NB4 (cell line): ENCODE data around the gene STRIP1.
"Not testable (repeated sequence)": the region's sequence is repeated elsewhere in the genome, so short reads cannot be mapped to it uniquely, and the experiment has no call there.

Experiments used
- DNase-seq: peaks from one replicate; pipeline ENCODE4 v3.0.0; 2010; ENCODE audit warnings: low read depth
- H3K4me3 ChIP-seq: one replicate; pipeline ENCODE4 v1.5.1; 2011; ENCODE audit warnings: mild to moderate bottlenecking, low read depth, low read length, moderate library complexity
- CTCF ChIP-seq: IDR thresholded peaks from one replicate; pipeline ENCODE4 v1.5.1; 2012; ENCODE audit warnings: low read depth, low read length
- MYC ChIP-seq: IDR thresholded peaks from 2 replicates; pipeline ENCODE4 v1.6.1; 2011; ENCODE audit warnings: low read depth, low read length
- POLR2A ChIP-seq: IDR thresholded peaks from 2 replicates; pipeline ENCODE4 v1.6.1; 2011; ENCODE audit warnings: mild to moderate bottlenecking; ENCODE audit not compliant: insufficient read length; ENCODE audit errors: extremely low read depth
- TF ChIP-seq, protein P1 (sequence below): IDR thresholded peaks from 2 replicates; pipeline ENCODE4 v1.6.1; 2011; ENCODE audit warnings: low read depth, low read length

STRIP1 gene

DNA sequence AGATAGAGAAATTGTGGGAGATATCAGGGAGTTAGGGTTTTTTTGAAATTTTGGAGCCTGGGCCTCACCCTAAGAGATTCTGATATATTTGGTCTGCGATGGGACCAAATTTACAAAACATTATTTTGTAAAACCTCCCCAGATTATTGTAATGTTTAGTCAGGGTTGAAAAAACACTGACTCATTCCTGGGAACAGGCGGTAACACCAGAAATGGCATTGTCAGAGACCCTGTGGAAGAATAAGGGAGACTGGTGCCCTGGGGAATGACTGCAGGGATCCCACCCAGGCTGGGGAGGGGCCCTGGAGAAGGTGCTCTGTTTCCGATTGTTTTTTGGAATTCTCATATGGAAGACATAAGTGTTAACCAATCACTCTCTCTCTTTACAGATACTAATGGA lies 13.1 kb upstream of the STRIP1 start:
- no peak overlapping the region for H3K4me3 ChIP-seq
- DNase-seq = no peak
- TF ChIP-seq, protein P1, sequence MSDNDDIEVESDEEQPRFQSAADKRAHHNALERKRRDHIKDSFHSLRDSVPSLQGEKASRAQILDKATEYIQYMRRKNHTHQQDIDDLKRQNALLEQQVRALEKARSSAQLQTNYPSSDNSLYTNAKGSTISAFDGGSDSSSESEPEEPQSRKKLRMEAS = no peak
- TF ChIP-seq MYC = no peak
- no peak for TF ChIP-seq CTCF
- no peak for TF ChIP-seq POLR2A

DNA sequence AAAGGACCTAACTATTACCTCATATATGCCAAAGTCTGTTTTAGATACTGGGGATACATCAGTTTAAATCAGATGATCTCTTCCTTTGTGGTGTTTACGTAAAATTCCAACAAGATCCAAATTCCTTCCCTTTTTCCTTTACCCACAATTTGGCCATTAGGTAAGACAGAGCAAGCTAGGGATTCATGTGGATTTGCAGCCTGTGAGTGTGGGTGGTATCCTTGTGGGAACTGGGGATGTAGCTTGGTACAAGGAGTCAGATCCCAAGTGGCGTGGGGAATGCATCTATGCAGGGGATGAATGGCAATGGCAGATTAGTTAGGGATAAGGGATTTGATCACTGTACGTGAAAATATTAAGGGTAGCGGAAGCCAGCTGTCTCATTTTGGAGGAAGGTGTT lies 9.8 kb upstream of the STRIP1 start:
- DNase-seq = no peak
- TF ChIP-seq MYC (no peak), POLR2A (no peak), CTCF (no peak)
- TF ChIP-seq, protein P1 = no peak
- H3K4me3 ChIP-seq = no peak overlapping the region

DNA sequence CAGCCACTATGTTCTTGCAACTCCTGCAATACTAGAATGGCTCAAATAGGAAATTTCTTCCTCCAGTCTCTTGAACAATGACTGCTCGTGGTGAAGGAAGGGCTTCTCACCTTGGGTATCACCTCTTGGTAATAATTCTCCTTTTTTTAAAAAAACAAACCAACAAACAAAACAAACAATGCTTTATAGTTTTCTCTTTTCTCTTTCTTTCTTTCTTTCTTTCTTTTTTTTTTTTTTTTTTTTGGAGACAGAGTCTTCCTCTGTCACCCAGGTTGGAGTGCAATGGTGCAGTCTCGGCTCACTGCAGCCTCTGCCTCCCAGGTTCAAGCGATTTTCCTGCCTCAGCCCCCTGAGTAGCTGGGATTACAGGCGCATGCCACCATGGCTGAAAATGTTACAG lies 3.7 kb upstream of the STRIP1 start:
- H3K4me3 ChIP-seq, DNase-seq: not testable (repeated sequence)

GRCh38 chr1:110032327-110032726 lies 2.1 kb upstream of the STRIP1 start:
- no peak overlapping the region for H3K4me3 ChIP-seq
- DNase-seq = no peak
- no peak for TF ChIP-seq POLR2A
- no peak for TF ChIP-seq CTCF
- TF ChIP-seq, protein P1 = no peak

- no peak for TF ChIP-seq CTCF
- TF ChIP-seq POLR2A = peak; percentile 41
- TF ChIP-seq, protein P1 = peak; percentile 24; the same call in 1 of the 2 replicates
- TF ChIP-seq MYC = no peak
- H3K4me3 ChIP-seq = peak overlapping the region; percentile 92
- DNase-seq = peak; percentile 61
These were observed 1.0 kb upstream of the STRIP1 start for GRCh38 chr1:110033421-110033820.

GRCh38 chr1:110034040-110034450 lies 379 bp upstream of the STRIP1 start:
- TF ChIP-seq MYC (no peak), CTCF (no peak), POLR2A (no peak)
- TF ChIP-seq, protein P1 = no peak
- no peak for DNase-seq
- peak overlapping the region; percentile 92 for H3K4me3 ChIP-seq
